ENCODE data around the gene GRAP.

DNA sequence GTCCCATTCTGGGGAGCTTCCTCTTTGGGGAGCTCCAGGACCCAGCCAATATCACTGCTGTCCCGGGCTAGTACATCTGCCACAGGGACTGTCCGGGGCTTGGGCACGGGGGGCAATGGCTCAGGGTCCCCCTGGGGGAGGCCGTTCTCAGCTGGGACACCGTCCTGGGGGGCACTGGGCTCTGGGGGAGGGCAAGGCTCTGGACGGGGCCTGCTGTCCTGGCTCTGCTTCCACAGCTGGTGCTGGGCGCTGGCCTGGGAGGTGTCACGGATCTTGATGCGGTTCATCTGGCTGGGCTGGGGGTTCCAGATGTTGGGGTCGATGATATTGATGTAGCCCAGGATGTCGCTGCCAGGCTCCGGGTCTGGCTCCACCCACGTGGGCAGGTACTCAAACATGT, 68.7 kb downstream of the GRAP start:
- TF ChIP-seq, protein P1, sequence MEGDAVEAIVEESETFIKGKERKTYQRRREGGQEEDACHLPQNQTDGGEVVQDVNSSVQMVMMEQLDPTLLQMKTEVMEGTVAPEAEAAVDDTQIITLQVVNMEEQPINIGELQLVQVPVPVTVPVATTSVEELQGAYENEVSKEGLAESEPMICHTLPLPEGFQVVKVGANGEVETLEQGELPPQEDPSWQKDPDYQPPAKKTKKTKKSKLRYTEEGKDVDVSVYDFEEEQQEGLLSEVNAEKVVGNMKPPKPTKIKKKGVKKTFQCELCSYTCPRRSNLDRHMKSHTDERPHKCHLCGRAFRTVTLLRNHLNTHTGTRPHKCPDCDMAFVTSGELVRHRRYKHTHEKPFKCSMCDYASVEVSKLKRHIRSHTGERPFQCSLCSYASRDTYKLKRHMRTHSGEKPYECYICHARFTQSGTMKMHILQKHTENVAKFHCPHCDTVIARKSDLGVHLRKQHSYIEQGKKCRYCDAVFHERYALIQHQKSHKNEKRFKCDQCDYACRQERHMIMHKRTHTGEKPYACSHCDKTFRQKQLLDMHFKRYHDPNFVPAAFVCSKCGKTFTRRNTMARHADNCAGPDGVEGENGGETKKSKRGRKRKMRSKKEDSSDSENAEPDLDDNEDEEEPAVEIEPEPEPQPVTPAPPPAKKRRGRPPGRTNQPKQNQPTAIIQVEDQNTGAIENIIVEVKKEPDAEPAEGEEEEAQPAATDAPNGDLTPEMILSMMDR (conservative IDR thresholded peaks at IDR 0.05; ENCODE audit: low read depth, low read length): no peak
- no peak for TF ChIP-seq EZH2 (IDR thresholded peaks at IDR 0.05; ENCODE audit: low read length, unreplicated experiment)
